ENCODE data around the gene LRRC41.
"Not testable (repeated sequence)": the region's sequence is repeated elsewhere in the genome, so short reads cannot be mapped to it uniquely, and the experiment has no call there.

- TF ChIP-seq CTCF (IDR thresholded peaks at IDR 0.05; ENCODE audit: low read depth, low read length, missing input control); TAF1 (conservative IDR thresholded peaks at IDR 0.05): not testable (repeated sequence)
These were observed 18.8 kb upstream of the LRRC41 start for GRCh38 chr1:46322191-46322590.

All from liver (tissue), 3 donors.